ENCODE data around the gene AFG3L2. TPM values are rescaled to one million over a fixed set of nuclear protein-coding genes. Genes with fewer than 3 reads are reported as not detected.
"Not testable (repeated sequence)": the region's sequence is repeated elsewhere in the genome, so short reads cannot be mapped to it uniquely, and the experiment has no call there.

The AFG3L2 gene
- total and polyA plus RNA-seq, 7 donors = 88.8 to 163 (median 106) TPM

DNA sequence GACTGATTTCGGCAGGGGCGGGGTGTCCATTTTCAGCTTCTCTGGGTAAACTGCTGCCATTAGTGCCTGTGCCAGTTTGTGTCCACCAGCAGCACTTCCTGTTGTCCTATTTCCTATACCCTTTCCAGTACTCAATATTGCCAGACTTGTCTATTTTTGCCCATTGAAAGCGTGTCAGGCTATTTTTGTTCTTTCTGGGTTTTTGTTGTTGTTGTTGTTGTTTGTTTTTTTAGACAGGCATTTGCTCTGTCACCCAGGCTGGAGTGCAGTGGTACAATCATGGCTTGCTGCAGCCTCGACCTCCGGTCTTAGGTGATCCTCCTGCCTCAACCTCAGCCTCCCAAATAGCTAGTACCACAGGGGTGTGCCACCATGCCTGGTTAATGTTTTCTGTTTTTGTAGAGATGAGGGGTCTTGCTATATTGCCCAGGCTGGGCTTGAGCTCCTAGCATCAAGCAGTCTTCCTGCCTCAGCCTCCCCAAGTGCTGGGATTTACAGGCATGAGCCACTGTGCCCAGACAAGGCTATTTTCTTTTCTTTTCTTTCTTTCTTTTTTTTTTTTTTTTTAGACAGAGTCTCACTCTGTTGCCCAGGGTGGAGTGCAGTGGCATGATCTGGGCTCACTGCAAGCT is 39.2 kb upstream of the AFG3L2 start:
- H3K4me1 ChIP-seq = no peaks in the 10 kb centered on the region
- H3K27me3 ChIP-seq (ENCODE audit: insufficient read depth in 3 of 3, low read length in 2 of 3) = peaks cover 0 to 8% (median 8%) of the 10 kb centered on the region in 3 donors
- H3K9me3 ChIP-seq = no peaks in the 10 kb centered on the region
- H3K4me3 ChIP-seq = no peak overlapping the region
- no peaks in the 10 kb centered on the region for H3K36me3 ChIP-seq (ENCODE audit: insufficient read depth in 1 of 2, low read depth in 1 of 2)
- intact Hi-C loops (cut with DNase I) = no loop called here
- peak overlapping the region; percentile 36 for H3K27ac ChIP-seq
- WGBS, 3 donors = 70 to 77% (median 77%) methylated on average over 5 of the region's 5 CpGs
- no peak for DNase-seq
- ATAC-seq = no peak
- TF ChIP-seq, protein P1, sequence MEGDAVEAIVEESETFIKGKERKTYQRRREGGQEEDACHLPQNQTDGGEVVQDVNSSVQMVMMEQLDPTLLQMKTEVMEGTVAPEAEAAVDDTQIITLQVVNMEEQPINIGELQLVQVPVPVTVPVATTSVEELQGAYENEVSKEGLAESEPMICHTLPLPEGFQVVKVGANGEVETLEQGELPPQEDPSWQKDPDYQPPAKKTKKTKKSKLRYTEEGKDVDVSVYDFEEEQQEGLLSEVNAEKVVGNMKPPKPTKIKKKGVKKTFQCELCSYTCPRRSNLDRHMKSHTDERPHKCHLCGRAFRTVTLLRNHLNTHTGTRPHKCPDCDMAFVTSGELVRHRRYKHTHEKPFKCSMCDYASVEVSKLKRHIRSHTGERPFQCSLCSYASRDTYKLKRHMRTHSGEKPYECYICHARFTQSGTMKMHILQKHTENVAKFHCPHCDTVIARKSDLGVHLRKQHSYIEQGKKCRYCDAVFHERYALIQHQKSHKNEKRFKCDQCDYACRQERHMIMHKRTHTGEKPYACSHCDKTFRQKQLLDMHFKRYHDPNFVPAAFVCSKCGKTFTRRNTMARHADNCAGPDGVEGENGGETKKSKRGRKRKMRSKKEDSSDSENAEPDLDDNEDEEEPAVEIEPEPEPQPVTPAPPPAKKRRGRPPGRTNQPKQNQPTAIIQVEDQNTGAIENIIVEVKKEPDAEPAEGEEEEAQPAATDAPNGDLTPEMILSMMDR (IDR thresholded peaks at IDR 0.05) = no peak

DNA sequence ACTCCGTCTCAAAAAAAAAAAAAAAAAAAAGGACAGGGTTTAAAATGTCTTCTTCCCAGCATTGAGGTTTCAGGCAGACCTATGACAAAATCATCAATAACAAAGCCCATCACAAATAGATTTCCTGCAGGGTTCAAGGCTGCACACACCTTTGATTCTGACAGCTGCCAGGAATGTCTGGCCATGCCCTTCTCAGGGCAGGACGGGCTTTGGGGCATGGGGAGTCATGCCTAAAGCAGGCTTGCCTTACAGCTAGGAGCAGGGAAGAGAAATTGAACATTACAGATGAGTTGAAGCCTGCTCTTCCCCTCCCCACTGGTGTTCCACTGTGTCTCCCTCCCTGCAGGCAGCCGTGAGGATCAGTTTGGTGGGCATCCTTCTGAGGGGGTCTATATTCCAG is 34.4 kb upstream of the AFG3L2 start:
- no peak overlapping the region for H3K4me3 ChIP-seq
- TF ChIP-seq, protein P1 (IDR thresholded peaks at IDR 0.05) = no peak
- H3K9me3 ChIP-seq = no peaks in the 10 kb centered on the region
- H3K36me3 ChIP-seq (ENCODE audit: insufficient read depth in 1 of 2, low read depth in 1 of 2) = no peaks in the 10 kb centered on the region
- no peaks in the 10 kb centered on the region for H3K27me3 ChIP-seq (ENCODE audit: insufficient read depth in 3 of 3, low read length in 2 of 3)
- WGBS, 3 donors = 98 to 100% (median 98%) methylated on average over 2 to 3 of the region's 3 CpGs
- DNase-seq (no peak), ATAC-seq (no peak)
- H3K27ac ChIP-seq = no peak overlapping the region
- intact Hi-C loops (cut with DNase I) = no loop called here
- H3K4me1 ChIP-seq = peaks cover 14% of the 10 kb centered on the region

DNA sequence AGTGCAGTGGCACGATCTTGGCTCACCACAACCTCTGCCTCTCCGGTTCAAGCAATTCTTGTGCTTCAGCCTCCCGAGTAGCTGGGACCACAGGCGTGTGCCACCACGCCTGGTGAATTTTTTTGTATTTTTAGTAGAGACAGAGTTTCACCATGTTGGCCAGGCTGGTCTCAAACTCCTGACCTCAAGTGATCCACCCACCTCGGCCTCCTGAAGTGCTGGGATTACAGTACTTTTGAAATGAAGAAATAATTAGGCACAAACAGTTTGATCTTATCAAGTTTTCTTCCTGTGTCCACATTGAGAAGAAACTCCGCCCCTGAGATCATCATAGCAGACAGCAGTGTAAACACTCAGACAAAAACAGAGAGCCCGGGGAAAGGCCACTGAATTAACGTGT is 33.7 kb upstream of the AFG3L2 start:
- peak overlapping the region; percentile 26 for H3K27ac ChIP-seq
- H3K4me3 ChIP-seq; DNase-seq; H3K9me3 ChIP-seq; H3K36me3 ChIP-seq (ENCODE audit: insufficient read depth in 1 of 2, low read depth in 1 of 2); H3K27me3 ChIP-seq (ENCODE audit: insufficient read depth in 3 of 3, low read length in 2 of 3); ATAC-seq; intact Hi-C loops (cut with DNase I): not testable (repeated sequence)
- WGBS, 3 donors = 89 to 91% (median 90%) methylated on average over 9 of the region's 9 CpGs
- peaks cover 14% of the 10 kb centered on the region for H3K4me1 ChIP-seq

DNA sequence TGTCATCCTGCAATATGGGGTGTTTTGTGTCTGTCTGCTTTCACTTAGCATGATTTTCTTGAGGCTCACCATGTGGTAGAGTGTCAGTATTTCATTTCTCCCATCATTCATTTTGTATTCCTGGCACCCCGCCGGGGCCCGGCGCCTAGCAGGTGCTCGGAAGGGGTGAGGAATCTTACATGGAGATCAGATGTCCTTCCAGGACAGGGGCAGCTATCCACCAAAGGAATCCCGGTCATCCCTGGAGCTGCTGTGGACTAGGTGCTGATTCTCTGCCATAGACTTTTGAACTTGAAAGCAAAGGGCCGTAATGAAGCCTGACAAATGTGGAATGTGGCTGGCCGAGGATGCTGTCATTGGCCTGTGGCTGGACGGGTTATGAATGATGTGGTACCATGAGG is 33.1 kb upstream of the AFG3L2 start:
- H3K4me1 ChIP-seq = peaks cover 14% of the 10 kb centered on the region
- no peaks in the 10 kb centered on the region for H3K9me3 ChIP-seq
- intact Hi-C loops (cut with DNase I) = no loop called here
- H3K27me3 ChIP-seq (ENCODE audit: insufficient read depth in 3 of 3, low read length in 2 of 3) = peaks cover 0 to 4% (median 0%) of the 10 kb centered on the region in 3 donors
- H3K4me3 ChIP-seq = no peak overlapping the region
- no peaks in the 10 kb centered on the region for H3K36me3 ChIP-seq (ENCODE audit: insufficient read depth in 1 of 2, low read depth in 1 of 2)
- WGBS, 3 donors = 31 to 34% (median 33%) methylated on average over 9 of the region's 9 CpGs
- TF ChIP-seq, protein P1 (IDR thresholded peaks at IDR 0.05) = no peak
- ATAC-seq = peak; percentile 3 to 72 (median 50)
- H3K27ac ChIP-seq = peak overlapping the region; percentile 53
- DNase-seq = peak in 1 of 2 donors; percentile 39

DNA sequence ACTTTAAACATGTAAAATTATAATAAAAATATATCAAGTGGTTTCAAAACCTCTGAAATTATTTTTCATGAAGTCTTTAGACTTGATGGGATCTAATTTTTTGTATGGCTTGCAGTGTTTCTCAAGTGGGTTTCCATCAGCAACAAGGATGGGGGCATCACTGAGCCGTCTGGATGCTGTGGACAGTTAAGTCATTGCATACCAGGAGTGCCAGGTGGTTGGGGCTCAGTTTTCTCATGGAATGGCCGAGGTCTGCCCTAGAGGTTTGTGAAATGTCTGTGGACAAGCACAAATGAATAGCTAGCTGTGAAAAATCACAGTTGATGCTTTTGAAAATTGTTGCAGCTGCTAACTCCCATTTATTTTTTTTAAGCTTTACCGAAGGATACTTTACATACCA is 32.4 kb upstream of the AFG3L2 start:
- no peaks in the 10 kb centered on the region for H3K36me3 ChIP-seq (ENCODE audit: insufficient read depth in 1 of 2, low read depth in 1 of 2)
- H3K27ac ChIP-seq = peak overlapping the region; percentile 53
- TF ChIP-seq, protein P1 (IDR thresholded peaks at IDR 0.05) = no peak
- H3K9me3 ChIP-seq = no peaks in the 10 kb centered on the region
- ATAC-seq (no peak), DNase-seq (no peak)
- no peak overlapping the region for H3K4me3 ChIP-seq
- H3K27me3 ChIP-seq (ENCODE audit: insufficient read depth in 3 of 3, low read length in 2 of 3) = peaks cover 0 to 7% (median 0%) of the 10 kb centered on the region in 3 donors
- H3K4me1 ChIP-seq = peaks cover 14% of the 10 kb centered on the region
- intact Hi-C loops (cut with DNase I) = loop anchor here in 1 of 2 donors (10.0 kb wide), 1 partner anchor 535 kb away; the partner anchor contains the start of gene SEH1L
- 25 to 52% (median 32%) methylated on average over 3 of the region's 3 CpGs for WGBS, 3 donors
